ENCODE measurements around the gene GALNTL6.

DNA sequence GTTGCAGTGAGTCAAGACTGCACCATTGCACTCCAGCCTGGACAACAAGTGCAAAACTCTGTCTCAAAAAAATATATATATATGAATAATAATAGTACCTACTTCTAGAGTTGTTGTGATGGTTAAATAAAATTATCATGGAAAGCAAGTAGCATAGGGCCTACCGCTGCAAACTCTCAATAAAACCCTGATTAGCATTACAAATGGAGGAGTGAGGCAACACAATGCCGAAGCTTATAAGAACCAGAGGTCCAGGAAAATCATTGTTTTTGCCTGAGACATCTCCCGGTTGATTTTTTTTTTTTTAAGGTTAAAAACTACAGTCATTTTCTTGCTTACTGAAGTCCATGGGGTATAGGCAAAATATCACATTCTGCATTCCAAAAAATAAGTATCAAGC is 1170.4 kb downstream of the GALNTL6 start:
- no peak for TF ChIP-seq SP1 (IDR thresholded peaks at IDR 0.05; ENCODE audit: low read depth)
- TF ChIP-seq POLR2A (IDR thresholded peaks at IDR 0.05; ENCODE audit: borderline replicate concordance, extremely low read depth, insufficient read depth, insufficient read length): no peak
